COLO829 (cell line): ENCODE results near the gene COG3.
A peak's percentile ranks its signal among the peaks of the same experiment; 100 is the strongest.

ENCODE experiments used
- DNase-seq: peaks from one replicate; pipeline ENCODE4 v3.0.0; 2012; ENCODE audit warnings: low spot score

COG3 gene

GRCh38 chr13:45447050-45447661 lies 17.6 kb upstream of the COG3 start:
- DNase-seq = no peak

GRCh38 chr13:45448965-45449559 lies 15.7 kb upstream of the COG3 start:
- no peak for DNase-seq

DNA sequence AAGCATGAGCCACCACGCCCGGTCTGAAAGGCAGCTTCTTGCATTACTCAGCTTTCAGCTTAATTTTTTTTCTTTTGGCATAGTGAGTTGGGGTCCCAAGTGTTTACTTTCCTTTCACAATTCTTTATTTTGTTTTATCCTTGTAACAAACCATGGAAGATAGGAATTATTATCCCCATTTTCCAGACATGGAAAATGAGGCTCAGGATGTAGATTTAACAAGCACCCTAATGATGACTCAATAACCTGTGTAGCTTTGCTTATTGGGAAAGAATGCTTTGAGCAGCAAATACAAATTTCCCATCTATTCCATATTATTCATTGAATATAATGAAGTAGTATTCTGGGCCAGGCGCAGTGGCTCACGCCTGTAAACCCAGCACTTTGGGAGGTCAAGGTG lies 13.5 kb upstream of the COG3 start:
- DNase-seq = no peak

DNA sequence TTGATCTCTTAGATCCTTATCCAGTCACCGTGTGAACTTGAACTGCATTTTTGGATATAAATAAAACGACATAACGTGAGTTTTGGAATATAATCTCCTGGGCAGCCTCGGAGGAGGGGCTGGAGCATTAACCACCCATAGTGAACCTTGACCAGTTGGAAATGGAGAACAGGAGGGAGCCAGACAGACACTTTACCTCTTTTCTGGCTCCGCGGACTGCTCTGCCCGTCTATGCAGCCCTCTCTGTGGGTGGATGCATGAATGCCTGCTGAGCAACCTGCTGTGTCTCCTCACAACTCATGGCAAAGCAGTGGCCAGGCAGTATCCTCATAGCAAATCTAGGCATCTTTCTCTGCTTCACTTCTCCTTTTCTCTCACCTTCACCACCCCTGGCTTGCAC lies 10.5 kb upstream of the COG3 start:
- no peak for DNase-seq

- no peak for DNase-seq
Measured at GRCh38 chr13:45456196-45456972, 8.4 kb upstream of the COG3 start.

DNA sequence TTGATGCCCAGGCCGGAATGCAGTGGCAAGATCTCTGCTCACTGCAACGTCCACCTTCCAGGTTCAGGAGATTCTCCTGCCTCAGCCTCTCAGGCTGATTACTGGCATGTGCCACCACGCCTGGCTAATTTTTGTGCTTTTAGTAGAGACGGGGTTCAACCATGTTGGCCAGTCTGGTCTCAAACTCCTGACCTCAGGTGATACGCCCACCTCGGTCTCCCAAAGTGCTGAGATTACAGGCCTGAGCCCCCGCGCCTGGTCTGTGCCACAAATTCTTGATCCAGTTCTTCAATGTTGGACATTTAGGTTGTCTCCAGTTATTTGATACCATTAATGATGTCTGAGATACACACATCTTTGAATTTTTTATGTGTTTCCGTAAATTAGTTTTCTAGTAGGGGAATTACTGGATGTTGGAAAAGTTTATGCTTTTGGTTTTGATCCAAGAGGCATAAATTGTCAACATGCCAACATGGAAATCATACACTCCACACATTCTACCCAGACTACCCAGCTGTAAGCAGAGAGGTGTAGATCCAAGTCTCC lies 525 bp upstream of the COG3 start:
- DNase-seq = no peak

DNA sequence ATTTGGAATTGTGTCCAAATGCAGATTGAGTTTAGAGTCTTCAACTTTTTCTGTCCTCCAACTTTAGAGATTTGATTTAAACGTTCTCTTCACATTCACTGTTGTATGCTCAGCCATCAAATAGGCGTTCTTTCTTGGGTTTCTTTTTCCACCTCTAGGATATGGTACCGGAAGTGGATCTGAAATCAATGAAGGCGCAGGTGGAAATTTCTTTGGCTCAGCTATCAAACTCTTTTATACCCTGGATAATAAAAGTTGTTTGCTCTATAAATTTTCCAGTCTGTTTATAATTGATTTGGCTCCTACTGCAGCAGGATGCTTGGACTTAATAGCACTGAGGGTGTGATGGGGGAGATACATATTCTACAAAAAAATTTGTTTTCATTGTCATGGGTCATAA lies 1.6 kb downstream of the COG3 start:
- DNase-seq = no peak

DNA sequence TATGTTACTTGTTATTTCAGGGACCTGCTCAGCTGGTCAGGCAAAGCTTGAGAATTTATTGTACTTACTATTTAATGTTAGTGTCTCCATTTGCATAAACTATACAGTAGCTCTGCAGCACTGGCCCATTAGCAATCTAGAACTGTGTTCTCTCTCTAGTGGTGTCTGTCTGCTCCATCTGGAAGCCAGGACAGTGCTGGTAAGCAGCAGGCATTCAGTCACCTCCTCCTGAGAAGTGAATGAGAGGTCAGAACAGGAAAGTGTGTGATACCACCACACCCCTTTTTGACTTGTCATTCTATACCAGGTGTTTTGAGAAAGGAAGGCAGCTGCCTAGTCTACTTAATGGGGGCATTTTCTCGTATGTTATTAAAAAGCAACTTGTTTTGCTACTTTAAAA lies 3.9 kb downstream of the COG3 start:
- no peak for DNase-seq

- DNase-seq = no peak
Measured at GRCh38 chr13:45472171-45472705, 7.5 kb downstream of the COG3 start.

DNA sequence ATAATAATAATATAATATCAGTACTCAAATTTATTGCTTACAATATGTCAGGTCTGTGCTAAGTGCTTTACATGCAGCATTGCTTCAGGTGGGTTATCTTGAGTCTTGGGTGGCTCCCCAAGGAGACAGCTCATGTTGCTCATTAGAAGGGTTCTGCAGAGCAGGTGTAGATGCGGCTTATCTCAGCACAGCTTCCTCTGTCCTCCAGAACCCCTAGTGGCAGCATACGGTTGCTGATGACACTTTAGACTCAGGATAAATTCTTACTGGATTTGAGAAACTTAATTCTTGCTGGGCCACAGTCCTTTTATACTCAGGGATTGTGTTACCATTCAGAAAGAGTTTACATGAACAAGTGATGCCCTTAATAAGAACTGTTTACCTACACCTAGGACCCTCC lies 8.9 kb downstream of the COG3 start:
- no peak for DNase-seq

- DNase-seq = no peak
Measured at GRCh38 chr13:45474584-45475454, 10.1 kb downstream of the COG3 start.

DNA sequence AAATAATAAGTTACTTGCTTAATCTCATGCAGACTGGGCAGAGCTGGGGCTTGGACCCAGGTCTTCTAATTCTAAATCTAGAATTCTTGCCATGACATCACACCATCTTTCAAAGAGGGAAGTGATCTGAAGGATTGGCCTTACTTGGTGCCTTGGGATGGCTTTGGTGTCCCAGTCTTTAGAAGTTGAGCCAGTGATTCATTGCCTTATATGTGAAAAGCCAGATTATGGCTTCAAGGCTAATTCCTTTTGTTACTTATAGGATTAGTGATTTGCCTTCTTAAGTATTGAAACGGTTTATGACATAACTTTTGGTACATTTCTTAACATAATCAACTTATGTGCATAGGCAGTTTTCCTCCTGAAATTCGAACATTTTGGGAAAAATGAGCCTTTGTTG lies 14.9 kb downstream of the COG3 start:
- DNase-seq = no peak

DNA sequence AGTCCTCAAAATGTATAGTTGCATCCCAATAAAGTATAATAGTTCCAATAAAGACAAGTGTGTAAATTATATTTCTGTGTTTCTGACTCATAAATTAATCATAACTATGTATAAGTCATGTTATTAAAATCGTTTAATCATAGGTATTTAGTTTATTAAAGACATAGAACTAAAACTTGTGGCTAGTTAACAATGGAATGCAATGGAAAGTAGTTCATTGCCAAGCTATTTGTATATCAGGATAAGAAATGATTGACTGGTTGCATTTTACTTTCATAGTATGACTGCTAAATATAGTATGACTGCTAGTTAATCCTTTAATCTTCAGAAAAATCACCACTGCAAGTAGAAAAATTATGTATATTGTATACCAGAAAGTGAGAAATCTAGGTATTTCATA lies 16.9 kb downstream of the COG3 start:
- DNase-seq = no peak

GRCh38 chr13:45482571-45483173 lies 17.9 kb downstream of the COG3 start:
- no peak for DNase-seq

DNA sequence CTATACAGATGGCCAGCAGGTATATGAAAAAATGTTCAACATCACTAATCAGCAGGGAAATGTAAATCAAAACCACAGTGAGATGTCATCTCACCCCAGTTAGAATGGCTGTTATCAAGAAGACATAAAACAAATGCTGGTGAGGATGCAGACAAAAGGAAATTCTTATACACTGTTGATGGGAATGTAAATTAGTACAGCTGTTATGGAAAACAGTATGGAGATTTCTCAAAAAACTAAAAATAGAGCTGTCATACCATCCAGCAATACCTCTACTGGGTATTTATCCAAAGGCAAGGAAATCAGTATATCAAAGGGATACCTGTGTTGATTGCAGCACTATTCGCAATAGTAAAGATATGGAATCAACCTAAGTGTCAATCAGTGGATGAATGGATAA lies 22.9 kb downstream of the COG3 start:
- no peak for DNase-seq

DNA sequence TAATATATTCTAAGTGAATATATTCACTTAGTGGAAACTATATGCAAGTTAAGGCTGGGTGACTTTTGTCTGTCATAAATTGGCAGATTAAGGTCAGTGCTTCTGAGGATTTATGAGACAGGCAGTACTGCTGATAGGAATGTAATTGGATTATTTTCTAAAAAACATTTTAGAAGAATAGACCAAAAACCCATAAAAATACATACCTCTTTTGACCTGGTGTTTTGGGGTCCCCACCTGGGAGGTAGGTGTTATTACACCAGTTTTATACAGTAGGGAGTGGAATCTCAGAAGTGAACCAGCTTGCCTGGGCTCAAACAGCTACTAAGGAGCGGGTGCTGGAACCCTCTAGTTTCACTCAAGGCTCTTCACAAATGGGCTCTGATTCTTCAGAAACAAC lies 25.3 kb downstream of the COG3 start:
- no peak for DNase-seq

DNA sequence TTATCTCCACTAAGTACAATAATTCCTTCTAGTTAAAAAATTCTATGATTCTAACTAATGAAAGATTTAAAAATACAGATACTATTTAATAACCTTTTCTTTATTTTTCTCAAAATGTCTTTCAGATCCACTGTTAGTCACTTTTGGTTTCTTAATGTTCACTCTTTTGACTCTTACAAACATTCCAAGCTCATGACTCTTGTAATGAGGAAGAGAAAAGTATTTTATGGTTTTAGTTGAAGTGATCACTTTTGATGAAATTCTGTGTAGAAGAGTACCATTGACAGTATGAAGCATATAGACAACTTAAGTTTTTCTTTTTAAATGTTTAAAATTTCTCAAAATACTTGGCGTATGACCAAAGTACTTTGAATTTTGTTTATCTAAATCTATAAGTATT lies 27.8 kb downstream of the COG3 start:
- DNase-seq = no peak

DNA sequence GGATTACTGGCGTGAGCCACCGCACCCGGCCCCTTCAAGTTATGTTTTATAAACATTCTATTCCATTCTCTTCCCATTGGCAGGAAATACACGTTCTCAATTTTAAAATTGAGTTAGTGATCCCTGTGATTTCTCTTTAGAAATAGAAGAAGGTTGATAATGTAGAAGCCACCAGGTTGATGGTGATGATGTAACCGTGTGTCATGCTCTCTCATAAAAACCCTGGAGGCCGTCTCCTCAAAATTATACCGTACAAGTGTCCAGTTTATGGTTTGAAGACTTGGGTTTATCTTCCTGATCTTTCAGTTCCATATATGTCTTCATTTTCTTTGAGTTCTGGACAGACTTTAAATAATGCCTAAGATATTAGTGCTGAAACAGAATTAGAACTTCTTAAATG lies 32.2 kb downstream of the COG3 start:
- DNase-seq = no peak

GRCh38 chr13:45500492-45501174 lies 35.9 kb downstream of the COG3 start:
- DNase-seq = peak; percentile 77

DNA sequence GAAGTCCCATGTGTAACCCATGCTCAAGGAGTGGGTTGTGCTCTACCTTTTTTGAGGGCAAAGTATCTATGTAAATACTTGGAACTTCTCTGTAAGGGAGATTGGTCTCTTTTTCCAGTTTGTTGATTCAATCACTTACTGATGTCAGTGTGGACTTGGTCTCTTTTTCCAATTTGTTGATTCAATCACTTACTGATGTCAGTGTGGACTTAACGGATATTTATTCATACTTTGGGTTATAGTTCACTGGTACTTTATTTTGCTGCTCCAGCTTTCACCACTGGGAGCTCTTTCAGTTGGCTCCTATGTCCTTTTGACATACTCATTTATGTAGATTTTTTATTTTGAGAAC lies 36.4 kb downstream of the COG3 start:
- no peak for DNase-seq

- DNase-seq = no peak
Measured at GRCh38 chr13:45503658-45504057, 38.9 kb downstream of the COG3 start.
